Measurements from ENCODE around the gene ADGRB2.

GRCh38 chr1:31732751-31733289 lies 31.3 kb downstream of the ADGRB2 start:
- TF ChIP-seq CTCF (conservative IDR thresholded peaks at IDR 0.05 in 1 of 2, IDR thresholded peaks at IDR 0.05 in 1 of 2; ENCODE audit: low read depth in 1 of 2, low read length in 2 of 2), result no peak
- TF ChIP-seq EZH2 (IDR thresholded peaks at IDR 0.05; ENCODE audit: low read length, missing control alignments), result no peak
